ENCODE measurements around the gene TAS1R3.

TAS1R3 gene

GRCh38 chr1:1295154-1295923 is 35.7 kb upstream of the TAS1R3 start:
- DNase-seq (ENCODE audit: low read depth): no peak

DNA sequence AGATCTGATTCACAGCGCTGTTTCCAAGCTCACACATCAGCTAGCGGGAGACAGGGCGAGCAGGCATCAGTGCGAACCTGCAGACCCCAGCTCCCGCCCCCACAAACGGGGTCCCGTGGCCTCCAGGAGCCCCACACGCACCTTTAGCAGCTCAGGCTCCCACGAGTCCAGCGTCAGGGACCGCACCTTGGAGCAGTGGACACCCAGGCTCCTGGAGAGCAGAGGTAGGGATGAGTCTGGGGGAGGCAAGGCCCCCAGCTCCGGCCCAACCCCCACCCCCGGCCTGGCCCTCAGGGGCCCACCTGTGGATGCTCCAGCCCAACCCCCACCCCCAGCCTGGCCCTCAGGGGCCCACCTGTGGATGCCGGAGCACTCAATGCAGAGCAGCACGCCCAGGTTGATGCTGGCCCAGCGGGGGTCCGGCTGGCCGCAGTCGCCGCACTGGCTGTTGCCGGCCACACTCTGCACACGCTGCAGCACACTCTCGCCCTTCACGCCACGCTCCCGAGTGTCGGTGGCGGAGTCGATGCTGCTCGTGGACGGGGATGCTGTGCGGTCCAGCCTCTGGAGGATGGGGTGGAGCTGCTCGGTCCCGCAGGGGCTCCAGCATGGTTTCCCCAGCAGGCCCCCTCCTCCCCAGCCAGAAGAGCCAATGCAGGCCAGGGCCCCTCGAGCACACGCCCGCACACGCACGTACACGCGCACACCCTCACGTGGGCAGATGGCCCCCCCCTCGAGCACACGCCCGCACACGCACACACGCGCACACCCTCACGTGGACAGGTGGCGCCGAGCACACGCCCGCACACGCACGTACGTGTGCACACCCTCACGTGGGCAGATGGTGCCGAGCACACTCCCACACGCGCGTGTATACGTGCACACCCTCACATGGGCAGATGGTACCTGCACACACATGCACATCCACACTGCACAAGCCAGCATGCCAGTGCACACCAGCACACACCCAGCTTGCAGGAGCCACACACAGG is 34.7 kb upstream of the TAS1R3 start:
- DNase-seq (ENCODE audit: low read depth): no peak

- DNase-seq (ENCODE audit: low read depth): no peak
Measured at GRCh38 chr1:1297802-1298424, 33.2 kb upstream of the TAS1R3 start.

DNA sequence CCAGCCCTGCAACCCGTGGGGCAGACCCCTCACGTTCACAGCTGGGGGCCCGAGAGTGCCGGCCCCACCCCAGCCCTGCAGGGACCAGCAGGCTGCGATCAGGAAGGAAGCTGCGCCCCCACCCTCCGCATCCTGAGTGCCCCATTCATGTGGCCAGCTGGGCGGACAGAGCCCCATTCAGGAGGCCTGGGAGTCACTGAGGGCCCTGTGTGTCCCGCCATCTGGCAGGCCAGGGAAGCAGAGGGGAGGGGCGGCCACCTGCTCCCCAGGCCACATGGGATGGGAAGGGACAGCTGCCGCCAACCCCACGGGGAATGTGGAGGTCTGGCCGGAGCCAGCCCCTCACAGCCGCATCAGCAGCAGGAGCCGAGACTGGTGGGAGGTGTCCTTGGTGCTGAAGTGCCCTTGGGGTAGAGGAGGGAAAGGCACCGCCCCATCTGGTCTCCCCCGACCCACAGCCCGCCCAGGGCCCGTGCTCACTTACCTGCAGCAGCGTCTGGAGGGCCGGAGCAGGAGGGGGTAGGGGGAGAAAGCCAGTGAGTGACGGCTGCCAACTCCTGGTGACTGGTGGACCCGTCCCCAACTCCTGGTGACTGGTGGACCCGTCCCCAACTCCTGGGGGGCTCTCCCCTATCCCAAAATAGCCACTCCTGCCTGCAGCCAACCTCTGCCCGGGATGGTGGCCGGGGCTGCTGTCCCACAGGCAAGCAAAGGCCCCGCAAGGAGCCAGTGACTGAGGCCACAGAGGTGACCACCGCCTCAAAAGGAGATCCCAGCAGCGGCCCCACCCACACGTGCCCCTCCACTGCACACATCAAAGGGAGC is 32.0 kb upstream of the TAS1R3 start:
- DNase-seq (ENCODE audit: low read depth): no peak

- no peak for DNase-seq (ENCODE audit: low read depth)
Measured at GRCh38 chr1:1299686-1300351, 31.3 kb upstream of the TAS1R3 start.

DNA sequence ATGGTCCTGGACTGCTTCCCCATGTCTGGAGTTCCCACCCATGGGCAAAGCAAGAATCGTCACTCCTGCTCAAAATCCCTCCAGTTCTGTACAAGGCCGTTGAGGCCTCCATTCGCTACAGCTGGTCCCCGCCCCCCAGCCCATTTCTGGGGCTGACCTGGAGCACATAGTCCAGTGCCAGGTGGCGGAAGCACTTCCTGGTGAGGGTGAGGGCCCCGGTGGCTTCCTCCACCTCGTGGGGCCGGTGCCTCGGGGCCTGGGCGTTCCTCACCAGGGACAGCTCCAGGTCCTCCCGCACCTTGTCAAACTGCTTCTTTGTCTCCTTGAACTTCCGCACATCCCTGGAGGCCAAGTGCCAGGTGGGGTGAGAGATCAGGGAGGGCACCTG is 30.7 kb upstream of the TAS1R3 start:
- DNase-seq (ENCODE audit: low read depth): no peak

GRCh38 chr1:1302006-1302430 is 29.1 kb upstream of the TAS1R3 start:
- no peak for DNase-seq (ENCODE audit: low read depth)

DNA sequence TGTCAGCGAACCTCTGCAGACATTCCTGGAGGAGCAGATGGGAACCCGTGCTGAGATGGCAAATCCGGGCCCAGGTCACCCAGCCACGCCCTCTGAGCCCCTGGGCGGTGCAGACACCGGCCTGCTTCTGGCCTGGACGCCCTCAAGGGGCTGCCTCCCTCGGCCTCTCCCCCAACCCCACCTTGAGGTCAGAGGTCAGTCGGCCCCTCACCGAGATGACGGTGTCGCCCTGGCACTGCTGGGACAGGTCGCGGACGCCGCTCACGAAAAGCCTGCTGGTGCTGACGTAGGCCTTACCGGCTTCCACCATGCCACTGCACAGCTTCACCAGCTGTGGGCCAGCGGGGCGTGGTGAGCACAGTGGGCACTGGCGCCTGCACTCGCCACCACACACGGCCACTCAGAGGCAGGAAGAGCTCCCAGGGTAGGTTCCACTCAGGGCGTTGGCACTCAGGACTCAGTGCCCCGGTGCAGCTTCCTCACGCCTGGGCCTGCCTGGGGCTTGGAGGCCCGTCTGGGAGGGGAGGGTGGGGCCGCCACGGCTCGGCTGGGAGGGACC is 28.1 kb upstream of the TAS1R3 start:
- no peak for DNase-seq (ENCODE audit: low read depth)

- no peak for DNase-seq (ENCODE audit: low read depth)
Measured at GRCh38 chr1:1303736-1304135, 27.3 kb upstream of the TAS1R3 start.

- no peak for DNase-seq (ENCODE audit: low read depth)
Measured at GRCh38 chr1:1304331-1305299, 26.5 kb upstream of the TAS1R3 start.

DNA sequence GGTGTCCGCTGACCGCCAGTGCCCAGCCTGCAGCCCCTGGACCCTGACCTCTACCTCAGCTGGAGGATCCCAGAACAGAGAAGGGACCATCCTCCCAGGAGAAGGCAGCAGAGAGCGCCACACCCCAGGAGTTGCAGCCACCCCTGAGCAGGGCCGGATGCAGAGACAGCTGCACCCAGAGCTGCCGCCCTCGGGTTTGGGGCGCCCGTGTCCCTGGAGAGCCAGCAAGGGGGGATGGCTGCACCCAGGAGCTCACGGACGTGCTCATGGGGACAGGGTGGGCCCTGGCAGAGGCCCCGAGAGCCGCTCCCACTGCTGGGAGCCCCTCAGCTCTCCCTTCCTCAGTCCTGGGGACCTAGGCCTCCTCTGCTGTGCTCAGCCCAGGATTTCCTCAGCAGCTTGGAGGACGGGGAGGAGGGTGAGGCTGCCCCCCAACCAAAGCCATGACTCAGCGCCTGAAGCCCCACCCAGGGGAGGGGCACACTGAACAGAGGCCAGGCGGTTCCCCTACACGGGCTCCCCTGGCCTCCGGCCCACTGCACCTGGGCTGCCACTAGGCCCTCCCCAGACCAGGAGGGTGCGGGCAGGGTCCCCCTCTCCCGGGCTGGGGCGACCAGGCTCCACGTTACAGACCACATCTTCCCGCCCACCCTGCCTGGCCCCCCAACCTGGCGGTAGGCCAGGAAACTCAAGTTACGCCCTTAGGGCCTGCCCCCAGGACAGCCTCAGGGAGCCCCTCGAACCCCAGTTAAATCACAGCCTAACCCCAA is 25.6 kb upstream of the TAS1R3 start:
- DNase-seq (ENCODE audit: low read depth): peak; percentile 61

GRCh38 chr1:1306070-1306660 is 24.9 kb upstream of the TAS1R3 start:
- no peak for DNase-seq (ENCODE audit: low read depth)

DNA sequence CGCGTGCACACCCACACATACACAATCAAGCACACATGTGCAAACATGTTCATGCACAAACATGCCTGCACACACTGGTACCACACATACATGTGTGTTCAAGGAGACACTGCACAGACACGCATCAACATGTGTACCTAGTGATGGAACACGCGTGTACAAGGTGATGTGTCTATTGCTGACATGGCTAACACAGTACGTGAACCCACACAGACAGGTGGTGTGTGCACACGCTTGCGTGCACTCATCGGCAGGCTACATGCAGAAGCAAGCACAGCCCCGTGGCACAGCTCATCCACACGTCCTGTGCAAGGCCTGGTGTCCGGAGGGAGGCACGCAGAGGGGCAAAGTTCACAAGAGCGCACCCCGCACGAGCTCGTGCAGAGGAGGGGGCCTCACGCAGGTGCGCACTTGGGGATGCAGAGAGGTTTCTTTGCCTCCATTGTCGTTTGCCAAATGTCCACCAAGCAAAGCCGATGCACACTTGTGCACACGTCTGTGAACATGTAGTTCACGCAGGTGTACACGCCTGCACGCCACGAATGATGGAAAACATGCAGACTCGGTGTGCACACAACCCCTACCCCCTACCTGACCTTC is 24.3 kb upstream of the TAS1R3 start:
- no peak for DNase-seq (ENCODE audit: low read depth)

GRCh38 chr1:1307261-1307922 is 23.7 kb upstream of the TAS1R3 start:
- no peak for DNase-seq (ENCODE audit: low read depth)

GRCh38 chr1:1307923-1308755 is 22.9 kb upstream of the TAS1R3 start, which contains the start of the genes ACAP3 and PUSL1:
ACAP3 (minus strand) TSS chr1:1307930; CDS start chr1:1307815, 115 bp downstream.
PUSL1 (plus strand) TSS chr1:1308597; CDS start chr1:1308644, 47 bp downstream.
- peak; percentile 64 for DNase-seq (ENCODE audit: low read depth)

GRCh38 chr1:1308756-1309250 is 22.3 kb upstream of the TAS1R3 start:
- no peak for DNase-seq (ENCODE audit: low read depth)

Measured in stimulated activated CD8-positive, alpha-beta memory T cell treated with anti-CD3 and anti-CD28 coated beads, Interleukin-7, amount 100 ng/mL, for 24 hours (primary cell).